ENCODE results near the gene FXN.
"Not testable (repeated sequence)": the region's sequence is repeated elsewhere in the genome, so short reads cannot be mapped to it uniquely, and the experiment has no call there.

FXN gene

GRCh38 chr9:69071059-69071458 is 35.5 kb downstream of the FXN start:
- no peak for DNase-seq

DNA sequence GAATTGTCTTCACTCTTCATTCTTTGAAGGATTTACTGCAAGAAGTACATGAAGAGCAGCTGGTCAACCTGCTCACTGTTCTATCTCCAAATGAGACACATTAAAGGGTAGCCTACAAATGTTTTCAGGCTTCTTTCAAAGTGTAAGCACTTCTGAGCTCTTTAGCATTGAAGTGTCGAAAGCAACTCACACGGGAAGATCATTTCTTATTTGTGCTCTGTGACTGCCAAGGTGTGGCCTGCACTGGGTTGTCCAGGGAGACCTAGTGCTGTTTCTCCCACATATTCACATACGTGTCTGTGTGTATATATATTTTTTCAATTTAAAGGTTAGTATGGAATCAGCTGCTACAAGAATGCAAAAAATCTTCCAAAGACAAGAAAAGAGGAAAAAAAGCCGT is 37.6 kb downstream of the FXN start:
- DNase-seq: no peak

DNA sequence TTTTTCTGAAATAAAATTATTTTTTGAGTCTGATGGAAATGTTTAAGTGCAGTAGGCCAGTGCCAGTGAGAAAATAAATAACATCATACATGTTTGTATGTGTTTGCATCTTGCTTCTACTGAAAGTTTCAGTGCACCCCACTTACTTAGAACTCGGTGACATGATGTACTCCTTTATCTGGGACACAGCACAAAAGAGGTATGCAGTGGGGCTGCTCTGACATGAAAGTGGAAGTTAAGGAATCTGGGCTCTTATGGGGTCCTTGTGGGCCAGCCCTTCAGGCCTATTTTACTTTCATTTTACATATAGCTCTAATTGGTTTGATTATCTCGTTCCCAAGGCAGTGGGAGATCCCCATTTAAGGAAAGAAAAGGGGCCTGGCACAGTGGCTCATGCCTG is 39.2 kb downstream of the FXN start:
- DNase-seq: no peak

DNA sequence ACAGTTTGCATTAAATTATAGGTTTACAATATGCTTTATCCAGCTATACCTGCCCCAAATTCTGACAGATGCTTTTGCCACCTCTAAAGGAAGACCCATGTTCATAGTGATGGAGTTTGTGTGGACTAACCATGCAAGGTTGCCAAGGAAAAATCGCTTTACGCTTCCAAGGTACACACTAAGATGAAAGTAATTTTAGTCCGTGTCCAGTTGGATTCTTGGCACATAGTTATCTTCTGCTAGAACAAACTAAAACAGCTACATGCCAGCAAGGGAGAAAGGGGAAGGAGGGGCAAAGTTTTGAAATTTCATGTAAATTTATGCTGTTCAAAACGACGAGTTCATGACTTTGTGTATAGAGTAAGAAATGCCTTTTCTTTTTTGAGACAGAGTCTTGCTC is 41.0 kb downstream of the FXN start:
- DNase-seq: no peak

GRCh38 chr9:69078069-69078468 is 42.5 kb downstream of the FXN start:
- DNase-seq: no peak

- DNase-seq: no peak
These were observed 43.0 kb downstream of the FXN start for GRCh38 chr9:69078581-69078980.

DNA sequence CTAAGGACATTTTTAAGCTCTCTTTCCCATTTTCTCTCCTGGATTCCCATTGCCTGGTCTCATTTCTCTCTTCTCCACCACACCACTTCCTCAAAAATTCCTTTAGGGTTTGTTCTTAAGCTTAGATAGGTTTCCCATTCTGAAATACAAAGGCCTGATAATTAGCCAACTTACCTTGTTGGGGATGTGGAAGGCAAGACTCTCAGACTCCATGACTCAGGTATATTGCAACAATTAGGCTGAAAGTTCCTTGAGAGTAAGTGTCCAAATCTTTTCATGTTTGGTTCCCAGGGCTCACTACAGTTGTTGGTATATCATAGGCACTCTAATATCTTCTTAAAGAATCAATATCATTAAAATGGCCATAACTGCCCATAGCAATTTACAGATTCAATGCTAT is 43.6 kb downstream of the FXN start:
- DNase-seq: no peak

DNA sequence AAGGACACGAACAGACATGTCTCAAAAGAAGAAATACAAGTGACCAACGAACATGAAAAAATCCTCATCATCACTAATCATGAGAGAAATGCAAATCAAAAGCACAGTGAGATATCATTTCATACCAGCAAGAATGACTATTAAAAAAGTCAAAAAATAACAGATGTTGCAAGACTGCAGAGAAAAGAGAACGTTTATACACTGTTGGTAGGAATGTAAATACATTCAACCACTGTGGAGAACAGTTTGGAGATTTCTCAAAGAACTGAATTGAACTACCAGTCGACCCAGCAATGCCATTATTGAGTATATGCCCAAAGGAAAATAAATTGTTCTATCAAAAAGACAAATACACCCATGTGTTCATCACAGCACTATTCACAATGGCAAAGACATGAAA is 45.7 kb downstream of the FXN start:
- DNase-seq: no peak

GRCh38 chr9:69083321-69083720 is 47.8 kb downstream of the FXN start:
- no peak for DNase-seq

DNA sequence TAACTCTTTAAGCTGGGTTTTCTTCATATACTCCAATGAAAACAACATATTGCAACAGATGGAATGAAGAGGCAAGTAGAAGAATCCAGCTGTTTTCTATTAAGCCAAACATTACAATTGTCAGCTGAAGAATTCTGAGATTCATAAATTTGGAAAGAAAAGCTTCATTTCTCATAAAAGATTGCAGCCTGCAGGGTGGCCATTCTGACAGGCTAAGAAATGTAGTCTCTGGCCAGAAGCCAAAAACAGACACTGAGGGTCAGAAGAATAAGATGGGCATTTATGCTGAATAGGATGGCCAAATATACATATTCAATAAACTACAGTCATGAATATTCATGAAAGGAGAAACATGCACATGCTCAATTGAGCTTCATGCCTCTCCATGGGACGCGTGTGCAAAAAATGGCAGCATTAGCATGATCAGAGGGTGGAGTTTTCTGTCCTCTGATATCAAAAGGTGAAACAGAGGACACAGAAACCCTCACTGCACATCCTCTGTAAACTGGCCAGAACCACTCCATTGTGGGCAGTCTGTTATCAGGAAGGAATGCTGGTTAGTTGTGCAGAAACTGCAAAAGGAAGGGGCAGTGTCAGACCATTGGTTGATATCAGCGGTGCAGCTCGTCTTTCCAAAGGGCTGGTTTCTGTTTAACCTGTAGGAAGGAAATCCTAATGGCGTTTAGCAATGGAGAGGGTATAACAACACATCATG is 50.2 kb downstream of the FXN start:
- DNase-seq: no peak

GRCh38 chr9:69086312-69086711 is 50.8 kb downstream of the FXN start:
- no peak for DNase-seq

DNA sequence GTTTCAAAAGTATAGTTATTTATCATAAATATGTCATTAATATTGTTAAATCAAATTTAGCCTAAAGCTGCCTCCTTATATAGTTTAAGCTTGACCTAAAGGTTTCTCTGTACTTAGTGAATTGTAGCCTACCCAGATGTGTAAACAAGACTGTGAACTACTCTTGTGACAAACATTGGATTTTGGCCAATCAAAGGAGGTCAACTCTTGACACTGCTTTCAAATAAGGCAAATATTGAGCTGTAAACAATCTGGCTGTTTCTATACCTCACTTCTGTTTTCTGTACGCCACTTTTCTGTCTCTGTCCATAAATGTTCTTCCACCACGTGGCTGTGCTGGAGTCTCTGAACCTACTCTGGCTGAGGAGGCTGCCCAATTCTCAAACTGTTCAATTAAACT is 51.2 kb downstream of the FXN start:
- no peak for DNase-seq

DNA sequence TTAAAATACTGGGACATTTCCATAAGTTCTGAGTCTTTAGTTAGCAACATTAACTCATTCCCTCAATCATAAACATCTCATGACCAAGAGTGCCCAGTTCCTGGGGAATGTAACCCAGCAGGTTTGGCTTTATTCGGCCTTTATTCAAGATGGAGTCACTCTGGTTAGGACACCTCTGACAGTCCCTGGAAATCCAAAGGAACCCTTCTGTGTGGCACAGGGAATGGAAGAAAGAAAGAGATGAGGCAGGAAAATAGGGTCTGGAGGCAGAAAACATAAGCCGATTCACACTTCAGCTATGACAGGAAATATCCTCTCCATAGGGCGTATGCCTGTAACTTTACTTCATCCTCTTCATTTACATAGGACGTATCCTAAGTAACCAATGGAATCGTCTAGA is 53.5 kb downstream of the FXN start:
- no peak for DNase-seq

DNA sequence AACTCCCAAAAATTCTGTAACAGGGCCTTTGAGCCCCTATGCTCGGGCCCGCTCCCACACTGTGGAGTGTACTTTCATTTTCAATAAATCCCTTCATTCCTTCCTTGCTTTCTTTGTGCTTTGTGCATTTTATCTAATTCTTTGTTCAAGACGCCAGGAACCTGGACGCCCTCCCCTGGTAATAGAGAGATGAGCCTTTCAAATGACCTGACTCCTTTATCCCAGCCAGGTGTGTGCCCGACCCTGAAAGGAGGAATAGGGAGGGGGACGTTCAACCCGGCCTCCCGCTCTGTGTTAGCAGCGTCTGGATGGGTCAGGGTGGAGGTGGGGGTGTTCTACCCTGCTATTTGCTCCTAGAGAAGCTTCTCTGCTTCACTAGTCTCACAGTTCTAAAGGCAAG is 53.9 kb downstream of the FXN start:
- no peak for DNase-seq

- DNase-seq: no peak
These were observed 54.7 kb downstream of the FXN start for GRCh38 chr9:69090140-69090750.

DNA sequence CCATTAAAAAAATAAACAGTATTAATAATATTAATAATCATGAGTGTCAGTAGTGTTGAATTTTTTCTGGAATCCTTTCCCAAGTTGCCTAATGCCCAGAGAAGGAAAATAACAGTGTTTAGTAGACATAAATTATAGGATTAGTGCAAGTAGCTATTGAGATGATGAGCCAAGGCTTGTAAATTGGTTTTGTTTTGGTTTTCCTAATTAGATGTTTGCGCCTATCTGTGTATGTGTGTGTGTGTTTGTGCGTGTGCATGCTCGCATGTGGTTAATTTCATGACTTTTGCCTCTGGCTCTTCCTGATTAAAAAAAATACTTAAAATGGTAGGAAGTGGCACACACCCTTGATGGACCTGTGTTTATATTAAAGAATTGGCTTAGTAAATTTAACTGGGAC is 55.4 kb downstream of the FXN start:
- DNase-seq: no peak

GRCh38 chr9:69093471-69094103 is 58.0 kb downstream of the FXN start:
- DNase-seq: no peak

GRCh38 chr9:69094361-69095135 is 59.0 kb downstream of the FXN start:
- DNase-seq: not testable (repeated sequence)

- no peak for DNase-seq
These were observed 61.5 kb downstream of the FXN start for GRCh38 chr9:69097064-69097463.

DNA sequence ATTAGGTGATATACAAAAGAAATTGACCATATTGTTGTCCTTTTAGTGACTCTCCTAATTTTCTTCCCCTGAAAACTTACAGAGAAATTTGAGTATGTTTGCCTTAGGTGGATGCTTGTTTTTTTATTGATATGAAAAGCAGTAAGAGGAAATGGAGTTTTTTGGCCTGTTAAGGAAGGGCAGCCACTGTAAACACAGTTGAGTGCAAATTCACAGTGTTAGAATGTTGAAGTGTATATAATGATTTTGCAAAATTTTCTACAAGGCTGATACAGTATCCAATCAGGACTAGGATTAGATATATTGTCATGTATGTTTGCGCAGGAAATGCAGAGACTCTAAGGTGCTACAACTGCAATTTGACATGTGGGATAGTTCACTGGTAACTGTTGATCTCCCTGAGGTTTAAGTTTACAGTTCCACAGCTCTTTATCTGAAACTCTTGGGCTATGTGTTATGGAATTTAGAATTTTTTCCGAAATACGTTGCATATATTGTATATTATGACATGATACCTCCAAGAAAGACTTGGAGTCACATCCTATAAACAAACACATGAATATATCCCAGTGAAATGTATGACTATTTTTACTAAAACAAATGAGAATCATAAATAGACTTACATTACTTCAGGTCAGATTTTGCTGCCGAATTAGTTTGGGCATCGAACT is 62.5 kb downstream of the FXN start:
- DNase-seq: no peak

DNA sequence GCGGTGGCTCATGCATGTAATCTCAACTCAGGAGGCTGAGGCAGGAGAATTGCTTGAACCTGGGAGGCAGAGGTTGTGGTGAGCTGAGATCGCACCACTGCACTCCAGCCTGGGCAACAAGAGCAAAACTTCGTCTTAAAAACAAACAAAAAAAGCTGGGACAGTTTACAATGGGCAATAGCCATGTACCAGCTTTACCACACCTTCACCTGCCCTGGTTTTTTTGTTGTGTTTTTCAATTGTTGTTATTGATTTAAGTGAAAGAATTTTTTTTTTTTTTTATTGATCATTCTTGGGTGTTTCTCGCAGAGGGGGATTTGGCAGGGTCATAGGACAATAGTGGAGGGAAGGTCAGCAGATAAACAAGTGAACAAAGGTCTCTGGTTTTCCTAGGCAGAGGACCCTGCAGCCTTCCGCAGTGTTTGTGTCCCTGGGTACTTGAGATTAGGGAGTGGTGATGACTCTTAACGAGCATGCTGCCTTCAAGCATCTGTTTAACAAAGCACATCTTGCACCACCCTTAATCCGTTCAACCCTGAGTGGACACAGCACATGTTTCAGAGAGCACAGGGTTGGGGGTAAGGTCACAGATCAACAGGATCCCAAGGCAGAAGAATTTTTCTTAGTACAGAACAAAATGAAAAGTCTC is 67.9 kb downstream of the FXN start:
- not testable (repeated sequence) for DNase-seq

DNA sequence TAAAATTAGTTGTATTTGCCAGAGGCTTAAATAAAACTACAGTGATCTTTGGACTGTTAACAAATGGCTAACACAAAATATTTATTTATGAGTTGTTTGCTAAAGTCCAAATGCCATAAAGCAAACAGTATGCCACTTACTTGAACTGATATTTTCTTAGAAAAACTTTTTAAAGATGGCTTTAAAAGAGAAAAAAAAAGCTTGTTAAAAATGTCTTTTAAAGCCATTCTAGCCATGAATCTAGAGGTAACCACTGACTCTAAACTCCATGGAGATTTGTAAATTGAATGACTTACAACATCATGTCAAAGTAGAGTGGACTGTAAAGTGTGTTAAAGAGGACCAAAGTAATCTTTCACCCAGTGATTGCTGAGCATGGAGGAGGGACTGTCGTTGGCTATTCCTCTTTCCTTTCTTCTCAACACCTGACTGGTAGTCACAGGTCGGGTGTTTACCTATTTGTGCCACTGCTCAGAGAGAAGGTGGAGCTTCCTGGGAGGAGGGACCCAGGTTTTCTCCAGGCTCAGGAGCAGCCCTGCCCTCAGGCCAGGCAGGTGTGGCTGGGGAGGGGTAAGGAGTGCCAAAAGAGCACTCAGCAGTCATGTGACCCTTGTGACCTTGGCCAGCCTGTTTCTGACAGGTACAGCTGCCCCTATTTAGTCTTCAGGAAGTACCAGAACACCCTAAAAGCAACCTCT is 69.4 kb downstream of the FXN start:
- no peak for DNase-seq

All from CD4-positive, alpha-beta T cell treated with Interleukin-15 for 1 hour (primary cell).